ENCODE results near the gene TCIRG1. TPM values are rescaled to one million over a fixed set of nuclear protein-coding genes. Genes with fewer than 3 reads are reported as not detected.
A peak's percentile ranks its signal among the peaks of the same experiment; 100 is the strongest.

The TCIRG1 gene
- total and polyA plus RNA-seq, 2 of the 13 experiments (the other 11 are each of a cell fraction or from before 2014, with no cell fraction given), result 48.0 to 69.6 TPM

DNA sequence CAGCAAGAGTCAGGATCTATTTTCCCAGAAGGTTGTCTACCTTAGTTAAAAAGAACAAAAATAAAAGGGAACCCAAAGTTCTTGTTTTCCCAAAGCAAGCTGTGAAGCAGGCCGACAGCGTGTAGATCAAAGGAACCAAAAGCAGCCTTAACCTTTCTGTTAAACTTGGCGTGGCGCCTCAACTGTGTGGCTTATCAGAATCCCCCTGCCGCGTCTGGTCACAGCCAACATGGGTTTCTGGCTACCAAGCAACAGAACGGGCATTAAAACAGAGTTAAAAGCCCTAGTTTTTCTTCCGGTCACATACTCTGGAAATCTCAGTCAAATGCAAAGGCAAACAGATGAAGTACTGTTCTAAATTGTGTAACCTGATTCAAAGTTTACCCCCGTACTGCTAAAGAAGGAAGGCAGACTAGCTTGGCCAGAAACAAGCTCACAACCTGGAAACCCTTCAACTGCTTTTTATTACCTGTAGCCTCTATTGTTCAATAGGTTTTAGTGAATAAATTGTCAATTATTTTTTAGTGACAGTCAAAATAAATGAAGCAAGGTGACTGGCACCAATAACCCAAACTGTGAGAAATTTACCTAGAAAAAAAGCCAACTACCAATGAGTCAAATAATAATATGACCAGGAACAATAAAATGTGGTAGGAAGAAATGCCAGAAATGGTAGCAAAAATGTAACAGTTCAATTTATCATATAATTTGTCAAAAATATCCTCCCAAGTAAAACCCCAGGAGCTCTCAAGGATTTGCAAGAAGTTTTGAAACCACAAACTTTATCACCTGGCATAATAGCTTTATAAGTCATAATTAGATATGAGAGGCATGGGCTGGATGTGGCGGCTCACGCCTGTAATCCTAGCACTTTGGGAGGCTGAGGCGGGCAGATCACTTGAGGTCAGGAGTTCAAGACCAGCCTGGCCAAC lies 60.9 kb downstream of the TCIRG1 start (continued):
- TF ChIP-seq SNAI1 (CRISPR knock-in tag; IDR thresholded peaks at IDR 0.05; ENCODE audit: borderline replicate concordance) (no peak), ZNF296 (CRISPR knock-in tag; conservative IDR thresholded peaks at IDR 0.05) (no peak), ZNF280B (CRISPR knock-in tag; IDR thresholded peaks at IDR 0.05; ENCODE audit: borderline replicate concordance) (no peak), ZNF362 (CRISPR knock-in tag; IDR thresholded peaks at IDR 0.05; ENCODE audit: borderline replicate concordance) (peak; percentile 83), FLYWCH1 (CRISPR knock-in tag; IDR thresholded peaks at IDR 0.05) (no peak), KAT8 (CRISPR knock-in tag; IDR thresholded peaks at IDR 0.05) (peak; percentile 44; the same call in 1 of the 2 replicates), ZNF773 (CRISPR knock-in tag; IDR thresholded peaks at IDR 0.05; ENCODE audit: borderline replicate concordance) (no peak), ZNF251 (CRISPR knock-in tag; IDR thresholded peaks at IDR 0.05) (no peak), ZSCAN9 (CRISPR knock-in tag; IDR thresholded peaks at IDR 0.05; ENCODE audit: borderline replicate concordance) (peak; percentile 66; the same call in 1 of the 2 replicates), ZBTB7B (CRISPR knock-in tag; IDR thresholded peaks at IDR 0.05) (peak; percentile 93), ZNF17 (CRISPR knock-in tag; IDR thresholded peaks at IDR 0.05) (no peak), MBNL3 (CRISPR knock-in tag; conservative IDR thresholded peaks at IDR 0.05) (no peak), HMGA1 (CRISPR knock-in tag; conservative IDR thresholded peaks at IDR 0.05) (no peak), KDM6A (CRISPR knock-in tag; IDR thresholded peaks at IDR 0.05; ENCODE audit: low read depth) (peak; percentile 80), ZNF101 (CRISPR knock-in tag; IDR thresholded peaks at IDR 0.05; ENCODE audit: borderline replicate concordance, low read depth) (no peak), YEATS4 (CRISPR knock-in tag; IDR thresholded peaks at IDR 0.05; ENCODE audit: borderline replicate concordance) (peak; percentile 48), CC2D1A (CRISPR knock-in tag; IDR thresholded peaks at IDR 0.05) (no peak), ZFAT (CRISPR knock-in tag; conservative IDR thresholded peaks at IDR 0.05) (no peak), SAFB2 (CRISPR knock-in tag; IDR thresholded peaks at IDR 0.05; ENCODE audit: borderline replicate concordance, low read depth) (no peak), ZNF589 (CRISPR knock-in tag; conservative IDR thresholded peaks at IDR 0.05) (0 out of 2 replicates have a peak, but pooled peaks have one; percentile 25), ZNF503 (CRISPR knock-in tag; IDR thresholded peaks at IDR 0.05) (peak; percentile 97)

Data from HepG2 (cell line).